Ovary (tissue), 9 donors: Measurements from ENCODE around the gene BTBD18. TPM values are rescaled to one million over a fixed set of nuclear protein-coding genes. Genes with fewer than 3 reads are reported as not detected.

ENCODE experiments used
- DNase-seq, 5 donors: peaks; one replicate each; pipeline ENCODE4 v3.0.0-alpha.2; 2019 to 2020
- H3K27ac ChIP-seq, 2 donors: fragments of 200-600 bp; one replicate each; pipeline versions ENCODE4 v1.5.1 to v1.8.0; 2019 to 2022
- H3K27me3 ChIP-seq: fragments of 200-600 bp; one replicate; pipeline ENCODE4 v1.8.0; 2022
- H3K36me3 ChIP-seq: fragments of 200-600 bp; sonication (generic); one replicate; pipeline ENCODE4 v1.5.1; 2019
- H3K4me1 ChIP-seq: one replicate; pipeline ENCODE4 v1.8.1; 2013; ENCODE audit warnings: mild to moderate bottlenecking, moderate library complexity; ENCODE audit not compliant: insufficient read depth
- H3K4me3 ChIP-seq: fragments of 200-600 bp; sonication (generic); one replicate; pipeline ENCODE4 v1.5.1; 2017
- H3K9me3 ChIP-seq, 2 donors: fragments of 200-600 bp in 1 of 2; sonication (generic) in 1 of 2; one replicate each; pipeline versions ENCODE4 v1.5.1 to v1.8.1; 2013 to 2019; ENCODE audit warnings: mild to moderate bottlenecking in 1 of 2, moderate library complexity in 1 of 2
- CTCF ChIP-seq, 3 donors: fragments of 450-650 bp in 2 of 3; fragments of 200-600 bp in 1 of 3; IDR thresholded peaks; one replicate each; pipeline versions ENCODE4 v1.5.1 to v1.8.0; 2016 to 2022; ENCODE audit warnings: antibody characterized with exemption in 3 of 3, mild to moderate bottlenecking in 1 of 3
- EP300 ChIP-seq: sonication (generic); formaldehyde crosslinking; IDR thresholded peaks from one replicate; pipeline ENCODE4 v1.6.1; 2017; ENCODE audit warnings: antibody characterized with exemption
- POLR2A ChIP-seq: fragments of 450-650 bp; IDR thresholded peaks from one replicate; pipeline ENCODE4 v1.6.1; 2017; ENCODE audit warnings: antibody characterized with exemption, mild to moderate bottlenecking, moderate library complexity
- WGBS, 3 donors: extraction: QIAGEN DNeasy Blood & Tissue Kit in 1 of 3; methylation state at CpG; one replicate each; pipeline versions ENCODE4 v1.1.5 to v1.1.7; 2013 to 2017; 5-methylcytosine and 5-hydroxymethylcytosine counted together
- intact Hi-C, 4 donors: fragments of 100-400 bp; cut with DNase I; formaldehyde crosslinking; loops; one replicate each; pipeline versions ENCODE4 v1.11.0 to v1.15.1; 2022 to 2023
- polyA plus RNA-seq, 2 donors: library from polyadenylated mRNA; stranded (reverse); fragments of 200-250 nt in 1 of 2; fragments of 350-450 nt in 1 of 2; fragmentation: Illumina TruSeq in 1 of 2; extraction: RNeasy Lipid Tissue Mini Kit (QIAGEN cat#74804) in 1 of 2; gene quantifications; one replicate each; pipeline ENCODE4 v1.2.3, GENCODE V29; 2013 to 2014
- total RNA-seq, 7 donors: library from RNA; depleted of rRNA in 2 of 7; stranded (reverse); fragments of >200 nt in 2 of 7; fragmentation: NEBNext Ultra II Directional in 3 of 7; extraction: Animal tissue kit (Norgen Biotek cat#: 25700) in 3 of 7; gene quantifications; one replicate each; pipeline versions ENCODE4 v1.1.0 to v1.2.4, GENCODE V29; 2016 to 2023
- donor health status: DM: no; HTN: no; CAD: no; lungs with moderate emphysema.
- donor health status: DM: no; HTN: no; CAD: no.
- donor health status: Bipolar disorder and iron deficiency.
- donor health status: DM: yes; HTN: yes; CAD: no.
- donor health status: DM: no; HTN: no; CAD: no.
- donor health status: DM: yes; HTN: yes; CAD: no.

The BTBD18 gene
- total and polyA plus RNA-seq, 9 donors, result 0.02 TPM; not detected in 8

GRCh38 chr11:57742087-57742452 lies 9.5 kb downstream of the BTBD18 start:
- DNase-seq, result no peak
- Histone ChIP-seq H3K4me1 (no peaks in the 10 kb centered on the region), H3K27me3 (no peaks in the 10 kb centered on the region), H3K9me3 (no peaks in the 10 kb centered on the region), H3K36me3 (no peaks in the 10 kb centered on the region), H3K4me3 (peak overlapping the region; percentile 81), H3K27ac (peak overlapping the region; percentile 23 to 83)
- no peak for TF ChIP-seq POLR2A
- no peak for TF ChIP-seq CTCF (IDR thresholded peaks at IDR 0.05)
- no peak for TF ChIP-seq EP300
- intact Hi-C loops, result loop anchor here in 1 of 4 donors (10.0 kb wide), 1 partner anchor 53 kb away; no protein-coding TSS in a partner anchor
- WGBS, 3 donors, result 3 to 6% (median 4%) methylated on average over 10 of the region's 10 CpGs

GRCh38 chr11:57741132-57742086 lies 10.2 kb downstream of the BTBD18 start, which contains the start of gene SELENOH:
Gene SELENOH (plus strand): TSS chr11:57741491. CDS start chr11:57741596, 105 bp downstream.
- intact Hi-C loops, result loop anchor here in 1 of 4 donors (10.0 kb wide), 1 partner anchor 53 kb away; no protein-coding TSS in a partner anchor

GRCh38 chr11:57735619-57736298 lies 15.9 kb downstream of the BTBD18 start:
- Histone ChIP-seq H3K9me3 (no peaks in the 10 kb centered on the region), H3K27ac (no peak overlapping the region), H3K27me3 (no peaks in the 10 kb centered on the region), H3K4me1 (no peaks in the 10 kb centered on the region), H3K36me3 (no peaks in the 10 kb centered on the region), H3K4me3 (no peak overlapping the region)
- 69 to 76% (median 73%) methylated on average over 3 of the region's 3 CpGs for WGBS, 3 donors
- TF ChIP-seq CTCF (IDR thresholded peaks at IDR 0.05) (no peak), EP300 (no peak), POLR2A (no peak)
- no peak for DNase-seq
- intact Hi-C loops, result no loop called here

More at GRCh38 chr11:57741132-57742086, 10.2 kb downstream of the BTBD18 start, which contains the start of gene SELENOH:
- WGBS, 3 donors, result 0 to 1% (median 1%) methylated on average over 72 to 75 of the region's 75 CpGs
- Histone ChIP-seq H3K4me1 (no peaks in the 10 kb centered on the region), H3K36me3 (no peaks in the 10 kb centered on the region), H3K9me3 (no peaks in the 10 kb centered on the region), H3K4me3 (peak within 1 kb of the TSS; percentile 81), H3K27ac (peak within 1 kb of the TSS; percentile 23 to 83), H3K27me3 (no peaks in the 10 kb centered on the region)
- no peak for TF ChIP-seq CTCF (IDR thresholded peaks at IDR 0.05)
- TF ChIP-seq EP300, result no peak
- TF ChIP-seq POLR2A, result peak; percentile 72
- DNase-seq, result peak; percentile 93 to 96 (median 94)

GRCh38 chr11:57732661-57733060 lies 19.0 kb downstream of the BTBD18 start:
- no peak for TF ChIP-seq POLR2A
- no peak for TF ChIP-seq EP300
- no peak for TF ChIP-seq CTCF (IDR thresholded peaks at IDR 0.05)
- Histone ChIP-seq H3K4me1 (no peaks in the 10 kb centered on the region), H3K36me3 (no peaks in the 10 kb centered on the region), H3K9me3 (no peaks in the 10 kb centered on the region), H3K27ac (no peak overlapping the region), H3K4me3 (no peak overlapping the region), H3K27me3 (no peaks in the 10 kb centered on the region)
- intact Hi-C loops, result no loop called here
- DNase-seq, result no peak
- 75 to 97% (median 96%) methylated on average over 1 of the region's 1 CpG for WGBS, 3 donors
